IMR-90 (cell line): ENCODE measurements around the gene NDEL1. TPM values are rescaled to one million over a fixed set of nuclear protein-coding genes. Genes with fewer than 3 reads are reported as not detected.

Experiments used
- ATAC-seq: fragments of 200-7000 bp; cut with Tn5 transposase; 2 replicates; pipeline ENCODE4 v1.9.1; 2020; ENCODE audit warnings: low read depth, mild to moderate bottlenecking, moderate library complexity
- BruUV-seq: library from RNA; stranded (reverse); fragments of 400-500 nt; replicated peaks from 2 replicates; lab custom pipeline; 2021; lab: Mats Ljungman, UMichigan
- CTCF ChIA-PET: fragments of 300-600 bp; formaldehyde crosslinking; extraction: SDS; loops from one replicate; lab custom pipeline; 2021; ENCODE audit warnings: antibody characterized with exemption; lab: Yijun Ruan, JAX
- POLR2A ChIA-PET: fragments of 300-600 bp; sonication (Branson Sonifier 250); formaldehyde crosslinking; loops from one replicate; lab custom pipeline; 2022; ENCODE audit warnings: antibody characterized with exemption; ENCODE audit not compliant: unreplicated experiment; lab: Charles Lee
- DNase-seq: peaks from one replicate; pipeline ENCODE4 v3.0.0; 2013
- H2AFZ ChIP-seq: replicated peaks from 2 replicates; pipeline ENCODE3; 2013; ENCODE audit warnings: low read length, mild to moderate bottlenecking; ENCODE audit not compliant: poor library complexity
- H2AK5ac ChIP-seq: 2 replicates; pipeline ENCODE4 v1.6.1; 2013; ENCODE audit warnings: low read depth, low read length, inconsistent platforms
- H2AK9ac ChIP-seq: replicated peaks from 2 replicates; pipeline ENCODE3; 2013; ENCODE audit warnings: mild to moderate bottlenecking, low read depth, low read length, moderate library complexity; ENCODE audit not compliant: poor library complexity
- H2BK120ac ChIP-seq: 2 replicates; pipeline ENCODE4 v1.6.1; 2013; ENCODE audit warnings: low read depth, low read length, inconsistent platforms
- H2BK15ac ChIP-seq: 3 replicates; pipeline ENCODE4 v1.6.1; 2013; ENCODE audit warnings: low read depth, low read length, inconsistent platforms
- H2BK20ac ChIP-seq: 2 replicates; pipeline ENCODE4 v1.6.1; 2013; ENCODE audit warnings: low read depth, mild to moderate bottlenecking, inconsistent platforms, low read length, moderate library complexity
- H2BK5ac ChIP-seq: 2 replicates; pipeline ENCODE4 v1.6.1; 2013; ENCODE audit warnings: mild to moderate bottlenecking, low read depth, low read length, inconsistent platforms; ENCODE audit not compliant: poor library complexity, severe bottlenecking
- H3K14ac ChIP-seq: replicated peaks from 2 replicates; pipeline ENCODE4 v1.6.1; 2013; ENCODE audit warnings: low read depth, low read length, inconsistent platforms
- H3K18ac ChIP-seq: 2 replicates; pipeline ENCODE4 v1.6.1; 2013; ENCODE audit warnings: low read depth, low read length, control low read depth
- H3K23ac ChIP-seq: 2 replicates; pipeline ENCODE4 v1.6.1; 2013; ENCODE audit warnings: low read depth, low read length, inconsistent platforms
- H3K27ac ChIP-seq: 2 replicates; pipeline ENCODE4 v1.5.1; 2013; ENCODE audit warnings: mild to moderate bottlenecking, control low read depth, low read length; ENCODE audit not compliant: insufficient read depth
- H3K27me3 ChIP-seq: 2 replicates; pipeline ENCODE4 v1.6.1; 2013; ENCODE audit warnings: low read length; ENCODE audit not compliant: control insufficient read depth, insufficient read depth
- H3K36me3 ChIP-seq: 2 replicates; pipeline ENCODE4 v1.6.1; 2013; ENCODE audit warnings: low read length, mixed read lengths; ENCODE audit not compliant: control insufficient read depth, insufficient read depth
- H3K4ac ChIP-seq: 2 replicates; pipeline ENCODE4 v1.6.1; 2013; ENCODE audit warnings: low read depth, low read length, inconsistent platforms
- H3K4me1 ChIP-seq: 2 replicates; pipeline ENCODE4 v1.6.1; 2013; ENCODE audit warnings: low read length, mixed read lengths; ENCODE audit not compliant: control insufficient read depth, insufficient read depth
- H3K4me2 ChIP-seq: 2 replicates; pipeline ENCODE4 v1.6.1; 2013; ENCODE audit warnings: low read depth, mild to moderate bottlenecking, control low read depth, low read length, moderate library complexity
- H3K4me3 ChIP-seq: 2 replicates; pipeline ENCODE4 v1.5.1; 2013; ENCODE audit warnings: low read depth, mild to moderate bottlenecking, control low read depth, low read length, moderate library complexity; ENCODE audit not compliant: insufficient read depth
- H3K56ac ChIP-seq: 2 replicates; pipeline ENCODE4 v1.6.1; 2013; ENCODE audit warnings: low read length, inconsistent platforms; ENCODE audit not compliant: insufficient read depth; ENCODE audit errors: extremely low read depth
- H3K79me1 ChIP-seq, 2 experiments: 2 replicates each; pipeline ENCODE4 v1.6.1; 2013; ENCODE audit warnings: low read length in 2 of 2, inconsistent platforms in 1 of 2, low read depth in 1 of 2
- H3K9ac ChIP-seq: 2 replicates; pipeline ENCODE4 v1.6.1; 2013; ENCODE audit warnings: low read depth, low read length, control low read depth
- H3K9me1 ChIP-seq: 2 replicates; pipeline ENCODE4 v1.6.1; 2013; ENCODE audit warnings: low read length, inconsistent platforms; ENCODE audit not compliant: insufficient read depth
- H3K9me3 ChIP-seq: 2 replicates; pipeline ENCODE4 v1.6.1; 2013; ENCODE audit warnings: low read length; ENCODE audit not compliant: control insufficient read depth, insufficient read depth
- H4K20me1 ChIP-seq: 2 replicates; pipeline ENCODE4 v1.6.1; 2013; ENCODE audit warnings: low read length, inconsistent platforms; ENCODE audit not compliant: insufficient read depth
- H4K5ac ChIP-seq: 2 replicates; pipeline ENCODE4 v1.6.1; 2013; ENCODE audit warnings: mild to moderate bottlenecking, low read depth, low read length, control low read depth
- H4K8ac ChIP-seq, 2 experiments: 2 replicates each; pipeline ENCODE4 v1.6.1; 2013; ENCODE audit warnings: low read depth in 2 of 2, low read length in 2 of 2, control low read depth in 1 of 2, inconsistent platforms in 1 of 2
- H4K91ac ChIP-seq: 2 replicates; pipeline ENCODE4 v1.6.1; 2013; ENCODE audit warnings: low read depth, low read length, inconsistent platforms; ENCODE audit not compliant: insufficient read depth
- CEBPB ChIP-seq: IDR thresholded peaks from 2 replicates; pipeline ENCODE4 v1.6.1; 2012; ENCODE audit warnings: low read depth, low read length, improper control_type of control experiment
- NFE2L2 ChIP-seq: fragments of 150-350 bp; IDR thresholded peaks from 2 replicates; pipeline ENCODE4 v1.6.1; 2016; ENCODE audit warnings: low read depth, mild to moderate bottlenecking, low read length
- POLR2A ChIP-seq: IDR thresholded peaks from 2 replicates; pipeline ENCODE4 v1.6.1; 2012; ENCODE audit warnings: mild to moderate bottlenecking, low read depth, low read length
- SMC3 ChIP-seq: fragments of 150-350 bp; IDR thresholded peaks from 2 replicates; pipeline ENCODE4 v1.6.1; 2016; ENCODE audit warnings: low read depth, mild to moderate bottlenecking, antibody characterized with exemption, low read length, moderate library complexity
- dilution Hi-C: fragments of 300-500 bp; cut with HindIII; formaldehyde crosslinking; loops from one replicate; pipeline ENCODE4 v1.14.3; 2018; ENCODE audit warnings: low sequenced_read_pairs; ENCODE audit not compliant: unreplicated experiment
- in situ Hi-C: fragments of 300-500 bp; cut with MboI; formaldehyde crosslinking; loops from 3 replicates; pipeline ENCODE4 v1.14.3; 2019; ENCODE audit warnings: low sequenced_read_pairs, inconsistent platforms, mixed read lengths
- intact Hi-C: fragments of 100-400 bp; cut with micrococcal nuclease; formaldehyde crosslinking; loops from 2 replicates; pipeline ENCODE4 v1.10.0; 2022
- polyA plus RNA-seq, 3 experiments: library from polyadenylated mRNA; depleted of rRNA; stranded (reverse); fragments of >200 nt; gene quantifications; 2 replicates each; pipeline ENCODE4 v1.2.3, GENCODE V29; 2012; ENCODE audit warnings: low replicate concordance in 1 of 3
- total RNA-seq: library from RNA; depleted of rRNA; stranded (reverse); fragments of >200 nt; gene quantifications from 2 replicates; pipeline ENCODE4 v1.2.3, GENCODE V29; 2012

NDEL1 gene
- total and polyA plus RNA-seq, 2 of the 4 experiments (the other 2 are of a cell fraction) = 28.9 to 95.6 TPM

DNA sequence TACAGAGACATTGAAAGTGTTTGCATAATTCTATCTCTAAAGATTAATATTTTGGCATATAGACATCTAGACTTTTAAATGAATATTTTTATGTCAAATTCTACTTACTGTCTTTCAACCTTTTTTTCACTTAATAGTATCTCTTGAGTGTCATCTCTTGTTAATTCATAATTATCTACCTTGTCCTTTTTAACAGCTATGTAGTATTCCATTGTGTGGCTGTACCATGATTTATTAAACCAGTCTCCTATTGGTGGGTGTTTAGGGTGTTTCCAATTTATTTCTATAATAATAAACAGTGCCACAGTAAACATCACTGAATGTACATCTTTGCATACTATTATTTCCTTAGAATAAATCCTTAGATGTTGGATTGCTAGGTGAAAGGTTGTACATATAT is 21.7 kb upstream of the NDEL1 start:
- Histone ChIP-seq H3K4me2 (no peak overlapping the region), H3K27me3 (peaks cover 22% of the 10 kb centered on the region), H3K9ac (no peak overlapping the region), H3K56ac (no peak overlapping the region), H3K9me1 (no peaks in the 10 kb centered on the region), H4K8ac (no peak overlapping the region), H3K14ac (no peak overlapping the region), H4K5ac (no peak overlapping the region), H3K79me1 (no peaks in the 10 kb centered on the region), H3K4me1 (no peaks in the 10 kb centered on the region), H2AK9ac (no peak overlapping the region), H3K4me3 (no peak overlapping the region), H2BK5ac (no peak overlapping the region), H3K23ac (no peak overlapping the region), H2AK5ac (no peak overlapping the region), H2AFZ (no peak overlapping the region), H3K9me3 (0 out of 2 replicates have a peak, but pooled peaks cover 2% of the 10 kb centered on the region), H2BK15ac (no peak overlapping the region), H2BK120ac (no peak overlapping the region), H3K4ac (no peak overlapping the region), H3K27ac (no peak overlapping the region), H2BK20ac (no peak overlapping the region), H4K91ac (no peak overlapping the region), H3K36me3 (no peaks in the 10 kb centered on the region), H4K20me1 (no peaks in the 10 kb centered on the region), H3K18ac (no peak overlapping the region)
- TF ChIP-seq CEBPB (no peak), SMC3 (no peak), POLR2A (no peak), NFE2L2 (no peak)
- CTCF ChIA-PET = no interaction called here
- dilution Hi-C loops (no loop called here), in situ Hi-C loops (loop anchor here (10.0 kb wide), 2 partner anchors 341 to 371 kb away; partner anchors contain the start of gene SPDYE4), intact Hi-C loops (no loop called here)
- POLR2A ChIA-PET = no interaction called here
- DNase-seq (no peak), ATAC-seq (no peak)
- no TSS peak for BruUV-seq
